Transverse colon (tissue), 4 donors: ENCODE data around the gene GAS2L1. TPM values are rescaled to one million over a fixed set of nuclear protein-coding genes. Genes with fewer than 3 reads are reported as not detected.

ENCODE experiments used
- DNase-seq: peaks from one replicate; pipeline ENCODE4 v3.0.0-alpha.2; 2019
- H3K27ac ChIP-seq, 4 donors: fragments of 200-600 bp; sonication (generic); 2 replicates each; pipeline ENCODE4 v1.5.1; 2016 to 2018; ENCODE audit warnings: inconsistent platforms in 4 of 4
- H3K27me3 ChIP-seq: fragments of 200-600 bp; sonication (generic); 2 replicates; pipeline ENCODE4 v1.5.1; 2017; ENCODE audit warnings: inconsistent platforms
- H3K36me3 ChIP-seq, 4 donors: fragments of 200-600 bp; sonication (generic); 2 replicates each; pipeline ENCODE4 v1.5.1; 2017 to 2019; ENCODE audit warnings: inconsistent platforms in 4 of 4
- H3K4me1 ChIP-seq, 4 donors: fragments of 200-600 bp; sonication (generic); 2 replicates each; pipeline ENCODE4 v1.5.1; 2017 to 2020; ENCODE audit warnings: inconsistent platforms in 4 of 4
- H3K4me3 ChIP-seq, 4 donors: fragments of 200-600 bp; sonication (generic); 1 replicate in 1 of 4; 2 replicates in 3 of 4; pipeline versions ENCODE4 v1.5.1 to v1.6.1; 2017 to 2019; ENCODE audit warnings: inconsistent platforms in 4 of 4
- H3K9me3 ChIP-seq, 2 donors: fragments of 200-600 bp; sonication (generic); 2 replicates each; pipeline ENCODE4 v1.5.1; 2017 to 2019; ENCODE audit warnings: inconsistent platforms in 2 of 2
- EP300 ChIP-seq: sonication (generic); formaldehyde crosslinking; IDR thresholded peaks from one replicate; pipeline ENCODE4 v1.6.1; 2017; ENCODE audit warnings: antibody characterized with exemption, low read depth
- POLR2A ChIP-seq: fragments of 450-650 bp; IDR thresholded peaks from one replicate; pipeline ENCODE4 v1.6.1; 2016; ENCODE audit warnings: antibody characterized with exemption, mild to moderate bottlenecking, moderate library complexity
- POLR2AphosphoS5 ChIP-seq, 3 donors: sonication (generic); formaldehyde crosslinking; IDR thresholded peaks; one replicate each; pipeline ENCODE4 v1.6.1; 2016; ENCODE audit warnings: antibody characterized with exemption in 3 of 3
- WGBS, 2 donors: methylation state at CpG; one replicate each; pipeline ENCODE4 v1.1.5; 2018; ENCODE audit warnings: low coverage in 1 of 2; 5-methylcytosine and 5-hydroxymethylcytosine counted together
- in situ Hi-C, 4 donors: fragments of 200-750 bp; cut with MboI; loops; one replicate each; pipeline versions ENCODE4 v1.15.0 to v1.15.1; 2017; ENCODE audit warnings: low sequenced_read_pairs in 3 of 4, low pct_ligation_motif_present in 1 of 4, low pct_unique_long_range_greater_than_20kb in 1 of 4
- intact Hi-C: fragments of 100-400 bp; cut with DNase I; formaldehyde crosslinking; loops from one replicate; pipeline ENCODE4 v1.15.1; 2023; ENCODE audit warnings: low total_unique reads
- total RNA-seq, 4 donors: library from RNA; depleted of rRNA; stranded (reverse); fragments of >200 nt; gene quantifications; one replicate each; pipeline ENCODE4 v1.1.0, GENCODE V29; 2016
- TF ChIP-seq, protein P1 (sequence below), 5 experiments: fragments of 200-600 bp in 3 of 5; fragments of 450-650 bp in 2 of 5; sonication (generic) in 3 of 5; IDR thresholded peaks; 1 replicate in 2 of 5; 2 replicates in 3 of 5; pipeline ENCODE4 v1.5.1; 2016 to 2017; ENCODE audit warnings: antibody characterized with exemption in 5 of 5, inconsistent platforms in 3 of 5, mild to moderate bottlenecking in 2 of 5, moderate library complexity in 1 of 5

GAS2L1 gene
- total RNA-seq, 4 donors from 2014 or later = 21.1 to 81.0 (median 43.6) TPM

DNA sequence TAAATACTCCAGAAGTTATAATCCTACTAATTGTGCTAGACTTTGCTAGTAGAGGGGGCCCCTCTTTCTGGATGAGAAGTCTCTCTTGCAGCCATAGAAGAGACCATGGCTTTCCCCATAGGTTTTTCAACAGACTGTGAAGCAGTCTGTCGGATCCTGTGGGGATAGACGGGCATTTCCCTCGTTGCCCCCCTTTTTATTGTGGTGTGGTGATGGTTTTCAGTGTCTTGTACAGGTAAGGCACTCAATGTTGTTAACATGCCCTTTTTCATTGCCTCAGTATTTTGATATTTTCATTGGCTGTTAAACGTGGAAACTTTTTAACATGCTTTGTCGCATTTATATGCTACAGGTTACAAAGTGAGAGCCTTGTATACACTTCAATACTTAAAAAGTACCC, 16.4 kb upstream of the GAS2L1 start:
- 63 to 70% methylated on average over 3 to 5 of the region's 5 CpGs for WGBS, 2 donors
- intact Hi-C loops = no loop called here

DNA sequence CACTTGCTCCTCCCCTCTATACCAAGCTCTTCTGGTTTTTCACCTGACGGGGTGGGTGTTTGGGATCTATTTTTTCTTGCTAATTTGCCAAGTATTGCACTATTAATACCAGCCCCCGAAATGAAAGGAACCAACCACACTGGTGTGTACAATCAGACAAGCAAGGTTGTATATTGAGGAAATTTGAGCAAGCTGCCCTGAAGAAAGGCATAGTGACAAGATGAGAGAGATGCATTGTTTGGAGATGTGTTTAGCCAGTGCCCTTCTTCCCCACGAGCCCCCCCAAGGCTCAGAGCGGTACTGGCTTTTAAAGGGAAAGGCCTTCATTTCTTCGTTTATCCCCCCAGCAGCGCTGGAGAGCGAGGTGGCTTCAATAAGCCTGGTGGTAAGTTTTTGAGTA, 15.2 kb upstream of the GAS2L1 start:
- Histone ChIP-seq H3K9me3 (no peaks in the 10 kb centered on the region), H3K27me3 (no peaks in the 10 kb centered on the region), H3K4me3 (no peak overlapping the region), H3K27ac (no peak overlapping the region), H3K36me3 (peaks cover 0 to 96% (median 44%) of the 10 kb centered on the region in 4 donors), H3K4me1 (peaks cover 0 to 4% (median 0%) of the 10 kb centered on the region in 4 donors)
- 72% methylated on average over 7 of the region's 7 CpGs; no CpG with 5 or more reads in 1 of the 2 donors for WGBS, 2 donors
- no peak for DNase-seq
- intact Hi-C loops = no loop called here
- no peak for TF ChIP-seq POLR2AphosphoS5 (IDR thresholded peaks at IDR 0.05)
- in situ Hi-C loops = loop anchor here in 1 of 4 donors (25.0 kb wide), 1 partner anchor 96 kb away; the partner anchor contains the start of gene AP1B1

More for the DNA sequence above, 16.4 kb upstream of the GAS2L1 start:
- Histone ChIP-seq H3K4me3 (no peak overlapping the region), H3K27me3 (no peaks in the 10 kb centered on the region), H3K36me3 (peaks cover 0 to 96% (median 43%) of the 10 kb centered on the region in 4 donors), H3K27ac (no peak overlapping the region), H3K9me3 (no peaks in the 10 kb centered on the region), H3K4me1 (peaks cover 0 to 4% (median 0%) of the 10 kb centered on the region in 4 donors)
- no peak for TF ChIP-seq EP300
- TF ChIP-seq, protein P1, sequence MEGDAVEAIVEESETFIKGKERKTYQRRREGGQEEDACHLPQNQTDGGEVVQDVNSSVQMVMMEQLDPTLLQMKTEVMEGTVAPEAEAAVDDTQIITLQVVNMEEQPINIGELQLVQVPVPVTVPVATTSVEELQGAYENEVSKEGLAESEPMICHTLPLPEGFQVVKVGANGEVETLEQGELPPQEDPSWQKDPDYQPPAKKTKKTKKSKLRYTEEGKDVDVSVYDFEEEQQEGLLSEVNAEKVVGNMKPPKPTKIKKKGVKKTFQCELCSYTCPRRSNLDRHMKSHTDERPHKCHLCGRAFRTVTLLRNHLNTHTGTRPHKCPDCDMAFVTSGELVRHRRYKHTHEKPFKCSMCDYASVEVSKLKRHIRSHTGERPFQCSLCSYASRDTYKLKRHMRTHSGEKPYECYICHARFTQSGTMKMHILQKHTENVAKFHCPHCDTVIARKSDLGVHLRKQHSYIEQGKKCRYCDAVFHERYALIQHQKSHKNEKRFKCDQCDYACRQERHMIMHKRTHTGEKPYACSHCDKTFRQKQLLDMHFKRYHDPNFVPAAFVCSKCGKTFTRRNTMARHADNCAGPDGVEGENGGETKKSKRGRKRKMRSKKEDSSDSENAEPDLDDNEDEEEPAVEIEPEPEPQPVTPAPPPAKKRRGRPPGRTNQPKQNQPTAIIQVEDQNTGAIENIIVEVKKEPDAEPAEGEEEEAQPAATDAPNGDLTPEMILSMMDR (IDR thresholded peaks at IDR 0.05) = no peak
- no peak for TF ChIP-seq POLR2AphosphoS5 (IDR thresholded peaks at IDR 0.05)
- no peak for TF ChIP-seq POLR2A
- no peak for DNase-seq
- in situ Hi-C loops = loop anchor here in 1 of 4 donors (25.0 kb wide), 1 partner anchor 97 kb away; the partner anchor contains the start of gene AP1B1

DNA sequence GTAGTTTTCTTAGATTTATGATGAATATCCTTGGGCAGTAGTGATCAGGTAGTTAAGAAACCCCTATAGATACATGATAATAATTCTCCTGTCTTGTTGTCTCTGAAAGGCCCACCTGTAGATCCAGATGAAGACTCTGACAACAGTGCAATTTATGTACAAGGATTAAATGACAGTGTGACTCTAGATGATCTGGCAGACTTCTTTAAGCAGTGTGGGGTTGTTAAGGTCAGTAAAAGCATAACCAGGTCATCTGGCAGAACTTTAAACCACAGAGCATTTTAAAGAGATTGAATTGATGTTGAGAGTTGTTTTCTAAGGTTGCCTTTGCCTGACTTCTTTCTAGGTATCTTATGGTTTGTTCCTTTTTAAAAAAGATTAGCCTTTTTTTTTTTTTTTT, 14.1 kb upstream of the GAS2L1 start:
- in situ Hi-C loops (loop anchor here in 1 of 4 donors (25.0 kb wide), 1 partner anchor 95 kb away; the partner anchor contains the start of gene AP1B1), intact Hi-C loops (no loop called here)
- Histone ChIP-seq H3K4me3 (no peak overlapping the region), H3K9me3 (no peaks in the 10 kb centered on the region), H3K27ac (no peak overlapping the region), H3K27me3 (no peaks in the 10 kb centered on the region), H3K36me3 (peaks cover 0 to 96% (median 45%) of the 10 kb centered on the region in 4 donors), H3K4me1 (peaks cover 0 to 4% (median 0%) of the 10 kb centered on the region in 4 donors)
- no peak for TF ChIP-seq POLR2A
- TF ChIP-seq POLR2AphosphoS5 (IDR thresholded peaks at IDR 0.05) = no peak
- TF ChIP-seq, protein P1 (IDR thresholded peaks at IDR 0.05) = no peak
- TF ChIP-seq EP300 = no peak
- no peak for DNase-seq

DNA sequence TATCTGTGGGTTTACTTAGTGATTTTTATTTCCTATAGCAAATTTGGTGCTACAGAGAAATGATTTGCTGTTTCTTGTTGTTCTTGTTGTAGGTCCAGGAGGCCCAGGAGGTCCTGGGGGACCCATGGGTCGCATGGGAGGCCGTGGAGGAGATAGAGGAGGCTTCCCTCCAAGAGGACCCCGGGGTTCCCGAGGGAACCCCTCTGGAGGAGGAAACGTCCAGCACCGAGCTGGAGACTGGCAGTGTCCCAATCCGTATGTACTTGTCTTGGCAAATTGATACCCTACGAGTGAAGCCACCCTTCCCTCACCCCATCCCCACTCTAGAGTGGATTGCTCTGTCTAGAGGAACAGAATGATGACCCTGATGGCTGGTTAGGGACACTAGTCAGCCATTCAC, 7.8 kb upstream of the GAS2L1 start:
- intact Hi-C loops = no loop called here
- in situ Hi-C loops = loop anchor here in 1 of 4 donors (25.0 kb wide), 1 partner anchor 89 kb away; the partner anchor contains the start of gene AP1B1

More for the DNA sequence above, 7.8 kb upstream of the GAS2L1 start:
- Histone ChIP-seq H3K36me3 (peaks cover 0 to 62% (median 30%) of the 10 kb centered on the region in 4 donors), H3K4me1 (peaks cover 0 to 13% (median 10%) of the 10 kb centered on the region in 4 donors), H3K27ac (no peak overlapping the region), H3K27me3 (no peaks in the 10 kb centered on the region), H3K4me3 (no peak overlapping the region), H3K9me3 (no peaks in the 10 kb centered on the region)
- TF ChIP-seq, protein P1 (IDR thresholded peaks at IDR 0.05) = no peak
- no peak for TF ChIP-seq POLR2AphosphoS5 (IDR thresholded peaks at IDR 0.05)
- TF ChIP-seq POLR2A = no peak
- TF ChIP-seq EP300 = no peak
- WGBS, 2 donors = 85% methylated on average over 8 of the region's 8 CpGs; no CpG with 5 or more reads in 1 of the 2 donors
- DNase-seq = no peak
